ENCODE measurements around the gene TIMM10B. TPM values are rescaled to one million over a fixed set of nuclear protein-coding genes. Genes with fewer than 3 reads are reported as not detected.
A peak's percentile ranks its signal among the peaks of the same experiment; 100 is the strongest.

Gene TIMM10B
- total RNA-seq, 1 donor from 2014 or later, result 34.6 TPM

- peak; percentile 66 for TF ChIP-seq CTCF (IDR thresholded peaks at IDR 0.05)
- peak; percentile 48 to 70 for ATAC-seq
- intact Hi-C loops (cut with DNase I), result no loop called here
- no peak for DNase-seq
- H3K4me1 ChIP-seq, result peaks cover 16% of the 10 kb centered on the region
- no peaks in the 10 kb centered on the region for H3K27me3 ChIP-seq (ENCODE audit: low read depth)
- no peaks in the 10 kb centered on the region for H3K9me3 ChIP-seq
- no peak overlapping the region for H3K4me3 ChIP-seq
- H3K36me3 ChIP-seq, result no peaks in the 10 kb centered on the region
- no peak overlapping the region for H3K27ac ChIP-seq
Observed at GRCh38 chr11:6438979-6439571, 42.2 kb upstream of the TIMM10B start.

GRCh38 chr11:6440906-6441358 lies 40.4 kb upstream of the TIMM10B start, which contains the start of gene HPX:
Gene HPX (minus strand): TSS chr11:6440987. CDS start chr11:6440963, 24 bp downstream.
- intact Hi-C loops (cut with DNase I), result loop anchor here (5.0 kb wide), 1 partner anchor 64 kb away; no protein-coding TSS in a partner anchor
- Histone ChIP-seq H3K27ac (no peak within 1 kb of the TSS), H3K4me3 (no peak within 1 kb of the TSS), H3K9me3 (no peaks in the 10 kb centered on the region), H3K36me3 (no peaks in the 10 kb centered on the region), H3K4me1 (peaks cover 16% of the 10 kb centered on the region), H3K27me3 (ENCODE audit: low read depth) (no peaks in the 10 kb centered on the region)
- DNase-seq, result no peak
- no peak for ATAC-seq
- TF ChIP-seq CTCF (IDR thresholded peaks at IDR 0.05), result no peak

GRCh38 chr11:6442441-6442840 lies 38.9 kb upstream of the TIMM10B start:
- no peak for TF ChIP-seq CTCF (IDR thresholded peaks at IDR 0.05)
- ATAC-seq, result no peak
- H3K9me3 ChIP-seq, result no peaks in the 10 kb centered on the region
- H3K4me3 ChIP-seq, result no peak overlapping the region
- DNase-seq, result no peak
- peaks cover 2% of the 10 kb centered on the region for H3K36me3 ChIP-seq
- no peak overlapping the region for H3K27ac ChIP-seq
- intact Hi-C loops (cut with DNase I), result loop anchor here (5.0 kb wide), 1 partner anchor 65 kb away; no protein-coding TSS in a partner anchor
- H3K27me3 ChIP-seq (ENCODE audit: low read depth), result no peaks in the 10 kb centered on the region
- peaks cover 16% of the 10 kb centered on the region for H3K4me1 ChIP-seq

- H3K27me3 ChIP-seq (ENCODE audit: low read depth), result no peaks in the 10 kb centered on the region
- ATAC-seq, result peak; percentile 84 to 87
- H3K27ac ChIP-seq, result no peak overlapping the region
- intact Hi-C loops (cut with DNase I), result loop anchor here (5.0 kb wide), 1 partner anchor 66 kb away; no protein-coding TSS in a partner anchor
- H3K9me3 ChIP-seq, result no peaks in the 10 kb centered on the region
- H3K36me3 ChIP-seq, result peaks cover 6% of the 10 kb centered on the region
- H3K4me3 ChIP-seq, result no peak overlapping the region
- DNase-seq, result peak; percentile 62
- peak; percentile 88 for TF ChIP-seq CTCF (IDR thresholded peaks at IDR 0.05)
- H3K4me1 ChIP-seq, result peaks cover 16% of the 10 kb centered on the region
Observed at GRCh38 chr11:6443269-6444003, 37.9 kb upstream of the TIMM10B start.

GRCh38 chr11:6448574-6448973 lies 32.7 kb upstream of the TIMM10B start:
- intact Hi-C loops (cut with DNase I), result no loop called here
- peaks cover 57% of the 10 kb centered on the region for H3K36me3 ChIP-seq

More at GRCh38 chr11:6448574-6448973, 32.7 kb upstream of the TIMM10B start:
- TF ChIP-seq CTCF (IDR thresholded peaks at IDR 0.05), result no peak
- H3K4me1 ChIP-seq, result no peaks in the 10 kb centered on the region
- DNase-seq (no peak), ATAC-seq (no peak)
- H3K9me3 ChIP-seq, result no peaks in the 10 kb centered on the region
- no peak overlapping the region for H3K4me3 ChIP-seq
- no peak overlapping the region for H3K27ac ChIP-seq
- H3K27me3 ChIP-seq (ENCODE audit: low read depth), result no peaks in the 10 kb centered on the region
